Smooth muscle cell (in vitro differentiated cells): Measurements from ENCODE around the gene FARS2. TPM values are rescaled to one million over a fixed set of nuclear protein-coding genes. Genes with fewer than 3 reads are reported as not detected.

Experiments
- DNase-seq: peaks from one replicate; lab custom pipeline; 2025; ENCODE audit not compliant: unreplicated experiment; lab: John Stamatoyannopoulos, UW
- H2AFZ ChIP-seq: fragments of 200-600 bp; sonication (generic); 2 replicates; pipeline ENCODE4 v1.6.0; 2016; ENCODE audit warnings: antibody characterized with exemption, low read depth, mild to moderate bottlenecking
- H3F3A ChIP-seq: fragments of 200-600 bp; sonication (generic); 2 replicates; pipeline ENCODE4 v1.6.0; 2017; ENCODE audit warnings: antibody characterized with exemption, low read depth
- H3K27ac ChIP-seq: fragments of 200-600 bp; sonication (generic); 2 replicates; pipeline ENCODE4 v1.5.1; 2016; ENCODE audit warnings: low read depth, mild to moderate bottlenecking
- H3K27me3 ChIP-seq: fragments of 200-600 bp; sonication (generic); 2 replicates; pipeline ENCODE4 v1.6.1; 2016; ENCODE audit warnings: low read depth, mild to moderate bottlenecking
- H3K36me3 ChIP-seq: fragments of 200-600 bp; sonication (generic); 2 replicates; pipeline ENCODE4 v1.5.1; 2016; ENCODE audit warnings: low read depth
- H3K4me1 ChIP-seq: fragments of 200-600 bp; sonication (generic); 2 replicates; pipeline ENCODE4 v1.5.1; 2016; ENCODE audit warnings: low read depth
- H3K4me2 ChIP-seq: fragments of 200-600 bp; sonication (generic); 2 replicates; pipeline ENCODE4 v1.6.0; 2016; ENCODE audit warnings: mild to moderate bottlenecking
- H3K4me3 ChIP-seq: fragments of 200-600 bp; sonication (generic); 2 replicates; pipeline ENCODE4 v1.5.1; 2016; ENCODE audit warnings: mild to moderate bottlenecking
- H3K79me2 ChIP-seq: fragments of 200-600 bp; sonication (generic); 2 replicates; pipeline ENCODE4 v1.6.0; 2016; ENCODE audit warnings: low read depth, mild to moderate bottlenecking
- H3K9ac ChIP-seq: fragments of 200-600 bp; sonication (generic); 2 replicates; pipeline ENCODE4 v1.6.0; 2016; ENCODE audit warnings: low read depth
- H3K9me3 ChIP-seq: fragments of 200-600 bp; sonication (generic); replicated peaks from 2 replicates; pipeline ENCODE4 v1.5.1; 2016; ENCODE audit warnings: low read depth
- H4K20me1 ChIP-seq: fragments of 200-600 bp; sonication (generic); 2 replicates; pipeline ENCODE4 v1.6.0; 2016; ENCODE audit warnings: low read depth
- WGBS: methylation state at CpG from one replicate; pipeline ENCODE4 v1.1.7; 2016; ENCODE audit warnings: low lambda C conversion rate; 5-methylcytosine and 5-hydroxymethylcytosine counted together
- polyA plus RNA-seq: library from polyadenylated mRNA; unstranded; fragments of >200 nt; fragmentation: Nextera tagmentation; extraction: Ambion mirVana; gene quantifications from 2 replicates; pipeline ENCODE4 v1.2.1, GENCODE V29; 2016
- total RNA-seq: library from RNA; depleted of rRNA; stranded (reverse); fragments of >200 nt; gene quantifications from 2 replicates; pipeline ENCODE4 v1.2.3, GENCODE V29; 2014
- TF ChIP-seq, protein P1 (sequence below): fragments of 200-600 bp; sonication (generic); IDR thresholded peaks from 2 replicates; pipeline ENCODE4 v1.5.1; 2017; ENCODE audit warnings: borderline replicate concordance, mild to moderate bottlenecking, antibody characterized with exemption; ENCODE audit not compliant: insufficient read depth, poor library complexity, severe bottlenecking

FARS2 gene
- total and polyA plus RNA-seq, 2 experiments from 2014 or later, result 9.6 to 13.2 TPM

DNA sequence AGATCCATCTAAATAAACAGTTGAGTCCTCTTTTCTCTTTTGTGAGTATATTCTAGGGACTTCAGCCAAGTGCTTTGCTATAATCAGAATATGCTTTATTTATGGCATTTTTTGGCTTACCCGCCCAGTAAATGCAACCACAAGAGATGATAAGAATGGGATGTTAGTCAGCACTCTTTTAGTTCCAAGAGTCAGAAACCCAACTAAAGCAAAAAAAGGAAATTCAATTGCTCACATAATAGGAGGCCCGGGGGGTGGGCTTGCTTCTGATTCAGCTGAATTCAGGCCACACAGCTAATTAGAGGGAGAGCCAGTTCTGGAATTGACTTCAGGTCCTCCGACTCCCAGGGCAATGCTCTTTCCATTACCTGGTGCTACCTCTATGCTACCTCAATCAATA, 250.6 kb downstream of the FARS2 start:
- DNase-seq, result no peak
- H3K4me1 ChIP-seq, result no peaks in the 10 kb centered on the region
- H3K27ac ChIP-seq, result no peak overlapping the region
- WGBS, result 33% methylated on average over 3 of the region's 3 CpGs
- H3K27me3 ChIP-seq, result no peaks in the 10 kb centered on the region
- H3K79me2 ChIP-seq, result no peaks in the 10 kb centered on the region
- H3K4me3 ChIP-seq, result no peak overlapping the region
- TF ChIP-seq, protein P1, sequence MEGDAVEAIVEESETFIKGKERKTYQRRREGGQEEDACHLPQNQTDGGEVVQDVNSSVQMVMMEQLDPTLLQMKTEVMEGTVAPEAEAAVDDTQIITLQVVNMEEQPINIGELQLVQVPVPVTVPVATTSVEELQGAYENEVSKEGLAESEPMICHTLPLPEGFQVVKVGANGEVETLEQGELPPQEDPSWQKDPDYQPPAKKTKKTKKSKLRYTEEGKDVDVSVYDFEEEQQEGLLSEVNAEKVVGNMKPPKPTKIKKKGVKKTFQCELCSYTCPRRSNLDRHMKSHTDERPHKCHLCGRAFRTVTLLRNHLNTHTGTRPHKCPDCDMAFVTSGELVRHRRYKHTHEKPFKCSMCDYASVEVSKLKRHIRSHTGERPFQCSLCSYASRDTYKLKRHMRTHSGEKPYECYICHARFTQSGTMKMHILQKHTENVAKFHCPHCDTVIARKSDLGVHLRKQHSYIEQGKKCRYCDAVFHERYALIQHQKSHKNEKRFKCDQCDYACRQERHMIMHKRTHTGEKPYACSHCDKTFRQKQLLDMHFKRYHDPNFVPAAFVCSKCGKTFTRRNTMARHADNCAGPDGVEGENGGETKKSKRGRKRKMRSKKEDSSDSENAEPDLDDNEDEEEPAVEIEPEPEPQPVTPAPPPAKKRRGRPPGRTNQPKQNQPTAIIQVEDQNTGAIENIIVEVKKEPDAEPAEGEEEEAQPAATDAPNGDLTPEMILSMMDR, result no peak
- peaks cover 7% of the 10 kb centered on the region for H3F3A ChIP-seq
- H3K9ac ChIP-seq, result no peak overlapping the region
- H3K36me3 ChIP-seq, result no peaks in the 10 kb centered on the region
- peaks cover 76% of the 10 kb centered on the region for H4K20me1 ChIP-seq
- no peak overlapping the region for H2AFZ ChIP-seq
- no peaks in the 10 kb centered on the region for H3K9me3 ChIP-seq
- H3K4me2 ChIP-seq, result peak overlapping the region; percentile 50

DNA sequence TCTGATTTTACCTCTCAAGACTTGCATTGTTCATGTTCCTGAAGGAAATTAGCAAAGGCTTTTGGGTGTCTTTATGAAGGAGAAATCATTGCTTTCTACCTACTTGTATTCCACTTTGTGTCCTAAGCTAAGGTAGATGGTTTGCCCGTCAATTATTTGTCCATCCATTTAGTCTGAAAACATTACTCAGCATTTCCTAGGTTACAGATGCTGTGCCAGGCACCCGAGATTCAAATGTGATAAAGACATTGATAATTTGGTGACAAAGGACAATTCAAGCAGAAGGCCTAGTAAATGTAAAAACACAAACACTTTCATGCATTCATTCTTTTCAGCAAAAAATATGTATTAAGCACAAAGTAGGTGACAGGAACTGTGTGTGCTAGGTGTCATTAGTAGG, 251.1 kb downstream of the FARS2 start:
- no peak overlapping the region for H3K9ac ChIP-seq
- peak overlapping the region; percentile 50 for H3K4me2 ChIP-seq
- H3K4me3 ChIP-seq, result no peak overlapping the region

DNA sequence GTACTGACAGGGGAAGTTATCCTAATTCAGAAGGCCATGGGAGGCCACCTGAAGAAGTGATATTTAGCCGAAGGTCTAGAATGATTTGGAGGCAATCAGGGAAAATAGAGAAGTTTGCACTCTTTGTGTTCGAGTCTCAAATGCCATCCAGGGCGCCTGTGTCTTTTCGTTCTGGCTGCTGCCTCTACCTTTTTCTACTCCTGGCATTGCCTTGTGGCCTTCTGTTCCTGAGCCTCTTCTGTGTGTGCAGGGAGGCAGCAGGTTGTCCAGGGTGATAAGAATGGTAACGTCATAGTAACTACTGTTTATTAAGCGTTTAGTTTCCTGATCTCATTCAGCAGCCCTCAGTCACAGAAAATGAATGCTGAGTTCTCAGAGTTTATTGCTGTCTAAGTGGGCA, 252.1 kb downstream of the FARS2 start:
- no peaks in the 10 kb centered on the region for H3K4me1 ChIP-seq
- no peak overlapping the region for H2AFZ ChIP-seq
- H3K79me2 ChIP-seq, result no peaks in the 10 kb centered on the region
- TF ChIP-seq, protein P1, result no peak
- H3K4me3 ChIP-seq, result no peak overlapping the region
- no peaks in the 10 kb centered on the region for H3K9me3 ChIP-seq
- peaks cover 74% of the 10 kb centered on the region for H4K20me1 ChIP-seq
- no peak for DNase-seq
- no peak overlapping the region for H3K27ac ChIP-seq
- H3F3A ChIP-seq, result peaks cover 7% of the 10 kb centered on the region
- no peaks in the 10 kb centered on the region for H3K27me3 ChIP-seq
- H3K36me3 ChIP-seq, result no peaks in the 10 kb centered on the region
- no peak overlapping the region for H3K4me2 ChIP-seq
- H3K9ac ChIP-seq, result no peak overlapping the region
- 95% methylated on average over 6 of the region's 6 CpGs for WGBS

More for the DNA sequence above, 251.1 kb downstream of the FARS2 start:
- H3K27me3 ChIP-seq, result no peaks in the 10 kb centered on the region
- H3K4me1 ChIP-seq, result no peaks in the 10 kb centered on the region
- peaks cover 7% of the 10 kb centered on the region for H3F3A ChIP-seq
- TF ChIP-seq, protein P1, result no peak
- no peak overlapping the region for H2AFZ ChIP-seq
- H3K9me3 ChIP-seq, result no peaks in the 10 kb centered on the region
- 96% methylated on average over 2 of the region's 2 CpGs for WGBS
- peaks cover 74% of the 10 kb centered on the region for H4K20me1 ChIP-seq
- no peak overlapping the region for H3K27ac ChIP-seq
- DNase-seq, result no peak
- H3K79me2 ChIP-seq, result no peaks in the 10 kb centered on the region
- no peaks in the 10 kb centered on the region for H3K36me3 ChIP-seq

DNA sequence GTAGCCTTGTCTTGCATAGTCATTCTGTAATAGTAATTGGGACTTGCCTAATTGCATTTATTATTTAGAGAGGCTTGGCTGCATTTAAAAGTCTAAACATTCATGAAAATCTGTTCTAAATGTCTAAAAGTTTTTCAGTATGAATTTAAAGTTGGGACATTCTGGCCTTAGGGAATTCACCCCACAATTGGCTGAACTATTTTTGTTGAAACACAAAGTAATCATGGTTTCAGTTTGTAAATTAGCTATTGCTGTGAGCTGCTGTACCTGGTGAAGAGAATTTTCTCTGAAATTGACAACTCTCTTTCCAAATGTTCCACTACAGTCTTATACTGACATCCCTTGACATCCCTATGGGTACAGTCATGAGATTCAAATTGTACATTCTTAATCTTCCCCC, 253.0 kb downstream of the FARS2 start:
- no peaks in the 10 kb centered on the region for H3K9me3 ChIP-seq
- no peaks in the 10 kb centered on the region for H3K27me3 ChIP-seq
- H3K27ac ChIP-seq, result no peak overlapping the region
- H2AFZ ChIP-seq, result no peak overlapping the region
- no peaks in the 10 kb centered on the region for H3K79me2 ChIP-seq
- no peak overlapping the region for H3K4me2 ChIP-seq
- TF ChIP-seq, protein P1, result no peak
- DNase-seq, result no peak
- H3K4me1 ChIP-seq, result no peaks in the 10 kb centered on the region
- H3F3A ChIP-seq, result peaks cover 7% of the 10 kb centered on the region
- H4K20me1 ChIP-seq, result peaks cover 82% of the 10 kb centered on the region
- no peak overlapping the region for H3K9ac ChIP-seq
- no peak overlapping the region for H3K4me3 ChIP-seq
- H3K36me3 ChIP-seq, result no peaks in the 10 kb centered on the region
